ENCODE measurements around the gene ST7. TPM values are rescaled to one million over a fixed set of nuclear protein-coding genes. Genes with fewer than 3 reads are reported as not detected.

The ST7 gene
- 7.4 and 9.6 TPM in 2 replicates for total RNA-seq (2014; rRNA removed; shearing (Covaris generic))
- total RNA-seq (2022), result 7.3 and 10.7 TPM in 2 replicates
- Bru-seq, nascent RNA, result percentile 61 among the genes with signal in this experiment
- BruChase-seq, experiment 1, labeled RNA remaining after a 6-hour chase, result percentile 51 among the genes with signal in this experiment
- percentile 53 among the genes with signal in this experiment for BruChase-seq, experiment 2, labeled RNA remaining after a 2-hour chase
- long read RNA-seq, transcript ST7-202 (16 exons, 2,142 nt), result major isoform, 5 of 13 reads
- long read RNA-seq, partial matches to known transcripts, result 0 of 13 reads
- long read RNA-seq, other reads (novel, unspliced or antisense), result 4 of 13 reads

DNA sequence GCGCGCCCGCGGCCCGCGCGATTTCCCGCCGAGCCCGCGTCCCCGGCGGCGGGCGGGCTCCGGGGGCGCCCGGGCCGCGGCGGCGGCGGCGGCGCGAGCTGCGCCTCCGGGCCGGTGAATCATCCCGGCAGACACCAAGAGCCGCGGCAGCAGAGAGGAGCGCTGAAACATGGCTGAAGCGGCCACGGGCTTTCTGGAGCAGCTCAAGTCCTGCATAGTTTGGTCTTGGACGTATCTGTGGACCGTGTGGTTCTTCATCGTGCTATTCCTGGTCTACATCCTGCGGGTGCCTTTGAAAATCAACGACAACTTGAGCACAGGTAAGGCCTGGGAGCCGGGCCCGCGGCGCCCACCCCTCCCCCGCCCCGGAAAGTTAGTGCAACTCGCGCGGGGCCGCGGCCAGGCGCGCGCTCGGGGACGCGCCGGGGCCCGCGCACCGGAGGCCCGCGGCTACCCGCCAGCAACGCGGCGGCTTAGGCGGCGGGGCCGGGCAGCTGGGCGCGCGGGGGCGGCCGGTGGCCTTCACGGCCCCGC is at the start of gene ST7:
Gene ST7, plus strand, starts transcription at position 130 of the 534 bp plus-strand sequence. Its CDS starts 40 bp downstream, at position 170.
- peak within 1 kb of the TSS; percentile 83 for H3K4me3 ChIP-seq (ENCODE audit: low read depth, low read length, poor library complexity, severe bottlenecking)
- H3K9me2 ChIP-seq (ENCODE audit: insufficient read depth, low read length), result no peaks in the 10 kb centered on the region
- ChIA-PET POLR2A (interaction anchor here (1.1 to 1.5 kb wide), 2 partner anchors 15 to 92 kb away, joined by 4 read pairs; no protein-coding TSS in a partner anchor), CTCF (ENCODE audit: unreplicated experiment) (interaction anchor here (1.5 kb wide), 1 partner anchor 17 kb away, joined by 5 read pairs; no protein-coding TSS in a partner anchor)
- TF ChIP-seq EZH2phosphoT487 (IDR thresholded peaks at IDR 0.05; ENCODE audit: borderline replicate concordance, low read depth, low read length), result no peak
- no peak for TF ChIP-seq CTCF (conservative IDR thresholded peaks at IDR 0.05; ENCODE audit: low read length)
- peak within 1 kb of the TSS; percentile 100 for H2AFZ ChIP-seq (ENCODE audit: low read length)
- H3K79me2 ChIP-seq (ENCODE audit: insufficient read depth, low read depth, low read length), result peaks cover 6% of the 10 kb centered on the region; the same call in 1 of the 2 replicates
- intact Hi-C loops (cut with micrococcal nuclease; ENCODE audit: unreplicated experiment), result loop anchor here (1.0 to 10.0 kb wide), 2 partner anchors 91 to 799 kb away; partner anchors contain the start of gene CAPZA2
- peaks cover 7% of the 10 kb centered on the region; the same call in 1 of the 2 replicates for H4K20me1 ChIP-seq (ENCODE audit: insufficient read depth, low read length)
- no TSS peak for BruUV-seq (replicated peaks)
- no peaks in the 10 kb centered on the region for H3K9me3 ChIP-seq (ENCODE audit: low read length)
- peak within 1 kb of the TSS; percentile 96 for H3K4me2 ChIP-seq (ENCODE audit: low read length)
- DNase-seq (ENCODE audit: low spot score), result peak; percentile 76
- H3K4me1 ChIP-seq (ENCODE audit: insufficient read depth, low read length, poor library complexity, severe bottlenecking), result peaks cover 28% of the 10 kb centered on the region
- no peaks in the 10 kb centered on the region for H3K36me3 ChIP-seq (ENCODE audit: insufficient read depth, low read length)
- peak within 1 kb of the TSS; percentile 64 for H3K27ac ChIP-seq (ENCODE audit: low read depth, low read length, poor library complexity, severe bottlenecking)

GRCh38 chr7:116906391-116906790 is 46.9 kb upstream of the ST7 start:
- no peak overlapping the region for H3K4me2 ChIP-seq (ENCODE audit: low read length)
- DNase-seq (ENCODE audit: low spot score), result no peak
- ChIA-PET POLR2A (interaction anchor here (1.0 to 1.3 kb wide), 2 partner anchors 10 to 41 kb away, joined by 3 to 4 read pairs; no protein-coding TSS in a partner anchor), CTCF (ENCODE audit: unreplicated experiment) (no interaction called here)
- H4K20me1 ChIP-seq (ENCODE audit: insufficient read depth, low read length), result no peaks in the 10 kb centered on the region
- H3K4me3 ChIP-seq (ENCODE audit: low read depth, low read length, poor library complexity, severe bottlenecking), result no peak overlapping the region
- H3K9me2 ChIP-seq (ENCODE audit: insufficient read depth, low read length), result no peaks in the 10 kb centered on the region
- no peak overlapping the region for H2AFZ ChIP-seq (ENCODE audit: low read length)
- intact Hi-C loops (cut with micrococcal nuclease; ENCODE audit: unreplicated experiment), result no loop called here
- no TSS peak for BruUV-seq (replicated peaks)
- TF ChIP-seq EZH2phosphoT487 (IDR thresholded peaks at IDR 0.05; ENCODE audit: borderline replicate concordance, low read depth, low read length) (no peak), CTCF (conservative IDR thresholded peaks at IDR 0.05; ENCODE audit: low read length) (no peak)
- no peaks in the 10 kb centered on the region for H3K79me2 ChIP-seq (ENCODE audit: insufficient read depth, low read depth, low read length)
- no peaks in the 10 kb centered on the region for H3K9me3 ChIP-seq (ENCODE audit: low read length)
- peaks cover 81% of the 10 kb centered on the region for H3K36me3 ChIP-seq (ENCODE audit: insufficient read depth, low read length)
- H3K27ac ChIP-seq (ENCODE audit: low read depth, low read length, poor library complexity, severe bottlenecking), result no peak overlapping the region
- H3K4me1 ChIP-seq (ENCODE audit: insufficient read depth, low read length, poor library complexity, severe bottlenecking), result no peaks in the 10 kb centered on the region

All from OCI-LY7 (cell line).